GM21515 (cell line): Measurements from ENCODE around the gene VOPP1.
"Not testable (repeated sequence)": the region's sequence is repeated elsewhere in the genome, so short reads cannot be mapped to it uniquely, and the experiment has no call there.

Experiments
- ATAC-seq: cut with Tn5 transposase; IDR thresholded peaks from one replicate; pipeline ENCODE4 v1.9.1; 2021; ENCODE audit not compliant: unreplicated experiment

Gene VOPP1

GRCh38 chr7:55471594-55471993 lies 100.7 kb downstream of the VOPP1 start:
- not testable (repeated sequence) for ATAC-seq

- no peak for ATAC-seq
Measured at GRCh38 chr7:55470261-55470660, 102.0 kb downstream of the VOPP1 start.

GRCh38 chr7:55469721-55470120 lies 102.6 kb downstream of the VOPP1 start:
- ATAC-seq = no peak

DNA sequence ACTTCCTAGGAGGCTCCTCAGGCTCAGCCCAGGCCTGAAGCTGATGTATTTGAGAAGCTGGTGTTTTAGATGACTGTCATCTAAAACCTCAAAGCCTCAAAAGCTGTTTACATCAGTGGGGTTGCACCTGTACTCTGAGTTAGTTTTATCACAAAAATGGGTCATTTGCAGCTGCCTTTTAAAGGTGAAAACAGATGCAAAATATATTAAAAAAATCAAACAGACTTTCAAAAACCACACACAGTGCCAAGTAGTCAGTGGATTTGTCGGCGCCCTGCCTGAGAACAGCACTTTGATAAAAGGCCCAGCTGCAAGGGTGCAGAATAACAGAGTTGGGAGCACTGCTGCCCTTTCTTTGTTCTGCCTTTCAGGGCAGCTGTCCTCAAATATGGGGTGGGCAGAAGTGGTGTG lies 103.0 kb downstream of the VOPP1 start:
- ATAC-seq = no peak

DNA sequence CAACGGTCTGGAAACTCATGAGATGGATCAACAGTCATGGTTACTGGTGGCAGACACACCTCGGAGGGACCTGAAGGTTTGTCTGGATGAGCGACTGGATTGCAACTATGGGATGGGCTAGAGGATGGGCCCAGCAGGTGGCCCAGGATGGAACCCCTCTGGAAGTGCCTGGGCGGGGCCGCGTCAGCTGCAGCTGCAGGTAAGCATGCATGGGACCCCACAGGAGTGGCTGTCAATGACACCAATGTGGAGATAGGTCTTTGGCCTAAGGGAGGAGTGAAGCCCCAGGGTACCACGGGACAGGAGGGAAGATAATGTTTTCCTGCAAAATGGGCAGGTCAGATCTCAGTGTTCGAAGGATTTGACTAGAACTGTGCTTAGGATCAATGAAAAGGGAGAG lies 103.8 kb downstream of the VOPP1 start:
- ATAC-seq = no peak

GRCh38 chr7:55467047-55467593 lies 105.2 kb downstream of the VOPP1 start:
- ATAC-seq = no peak

DNA sequence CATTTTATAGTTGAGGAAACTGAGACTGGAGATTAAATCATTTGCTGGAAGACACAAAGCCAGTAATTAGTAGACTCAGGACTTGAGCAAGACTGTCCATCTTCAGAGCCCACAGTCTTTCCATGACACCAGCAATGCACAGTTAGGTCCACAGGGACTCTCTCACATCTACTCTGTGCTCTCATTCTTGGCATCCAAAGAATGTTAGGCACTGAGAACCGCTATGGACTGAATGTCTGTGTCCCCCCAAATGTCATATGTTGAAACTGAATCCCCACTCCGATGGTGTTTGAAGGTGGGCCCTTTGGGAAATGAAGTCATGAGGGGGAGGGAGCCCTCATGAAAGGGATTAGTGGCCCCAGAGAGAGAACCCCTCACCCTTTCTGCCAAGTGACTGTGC lies 106.6 kb downstream of the VOPP1 start:
- no peak for ATAC-seq

DNA sequence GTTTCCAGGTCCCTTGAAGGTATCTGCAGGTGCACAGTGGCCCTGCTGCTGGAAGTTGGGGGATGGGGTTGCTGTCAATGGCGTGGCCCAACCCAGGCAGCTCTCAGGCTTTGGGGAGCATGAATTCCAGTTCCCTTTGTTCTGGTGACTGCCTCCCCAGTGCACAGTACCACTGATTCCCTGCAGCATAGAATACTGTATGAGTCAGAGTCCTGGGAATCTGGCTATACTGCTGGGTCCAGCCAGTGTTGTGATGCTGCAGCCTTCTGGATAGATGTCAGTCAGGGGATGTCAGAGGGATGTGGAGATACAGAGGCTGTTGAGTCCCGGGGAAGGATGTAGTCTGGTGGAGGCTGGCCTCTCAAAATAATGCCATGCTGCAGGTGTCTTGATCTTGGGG lies 107.9 kb downstream of the VOPP1 start:
- ATAC-seq = no peak

DNA sequence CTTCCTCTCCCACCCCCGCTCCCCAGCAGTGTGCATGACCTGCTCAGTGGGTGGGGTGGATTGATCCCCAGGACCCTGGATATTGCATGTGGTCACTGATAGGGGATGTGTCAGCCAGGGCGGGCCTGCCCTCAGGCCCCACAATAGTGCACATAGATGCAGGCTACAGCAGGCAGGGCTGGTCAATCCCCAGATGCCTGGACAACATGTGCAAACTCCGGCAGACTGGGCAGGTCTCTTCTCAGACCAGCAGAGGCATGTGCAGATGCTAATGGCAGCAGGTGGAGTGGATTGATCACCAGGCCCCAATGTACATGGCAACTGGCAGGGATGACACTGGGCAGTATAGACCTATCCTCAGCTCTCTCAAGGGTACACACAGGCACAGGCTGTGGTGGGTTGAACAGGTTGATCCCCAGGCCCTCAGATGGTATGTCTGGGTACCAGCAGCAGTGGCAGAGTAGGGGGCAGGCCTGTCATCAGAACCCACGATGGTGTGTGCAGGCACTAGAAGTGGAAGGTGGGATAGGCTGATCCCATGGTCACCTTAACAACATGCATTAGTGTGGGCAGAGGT lies 108.5 kb downstream of the VOPP1 start:
- no peak for ATAC-seq

- no peak for ATAC-seq
Measured at GRCh38 chr7:55458351-55458750, 114.0 kb downstream of the VOPP1 start.

GRCh38 chr7:55457801-55458200 lies 114.5 kb downstream of the VOPP1 start:
- ATAC-seq = no peak

DNA sequence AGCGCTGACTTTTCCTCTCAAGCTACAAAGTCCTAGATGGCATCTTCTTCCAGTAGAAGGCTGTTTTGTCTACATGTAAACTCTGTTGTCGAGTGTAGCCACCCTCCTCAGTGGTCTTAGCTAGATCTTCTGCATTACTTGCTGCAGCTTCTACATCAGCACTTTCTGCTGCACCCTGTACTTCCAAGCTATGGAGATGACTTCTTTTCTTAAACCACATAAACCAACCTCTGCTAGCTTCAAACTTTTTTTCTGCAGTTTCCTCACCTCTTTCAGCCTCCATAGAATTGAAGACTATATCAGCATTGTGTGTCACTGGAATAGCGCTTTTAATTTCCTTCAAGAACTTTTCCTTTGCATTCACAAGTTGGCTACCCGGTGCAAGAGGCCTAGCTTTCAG lies 119.3 kb downstream of the VOPP1 start:
- ATAC-seq = no peak

DNA sequence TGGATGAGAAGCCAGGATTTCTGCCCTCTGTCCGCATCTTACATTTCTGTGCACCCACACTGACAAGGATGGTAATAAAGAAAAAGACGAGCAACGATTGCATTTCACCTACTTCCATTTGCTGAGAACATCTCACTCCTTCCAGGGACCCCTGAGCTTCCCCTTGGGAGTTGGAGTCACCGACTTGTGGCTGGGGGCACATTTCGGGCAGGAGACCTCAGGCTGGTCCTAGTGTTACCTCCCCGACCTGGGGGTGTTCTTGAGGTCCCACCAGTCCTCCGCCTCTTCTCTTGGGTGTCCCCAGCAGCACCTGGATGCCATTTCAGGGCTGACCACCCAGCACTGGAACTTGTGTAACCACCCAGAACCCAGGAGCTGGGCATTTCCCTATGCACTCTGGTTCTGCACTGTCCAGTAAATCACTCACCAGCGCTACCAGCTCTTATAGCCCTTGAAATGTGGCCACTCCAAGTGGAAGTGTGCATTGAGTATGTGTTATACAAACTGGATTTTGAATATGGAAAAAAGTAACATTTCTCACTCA lies 122.2 kb downstream of the VOPP1 start:
- ATAC-seq = no peak

GRCh38 chr7:55449205-55449991 lies 122.9 kb downstream of the VOPP1 start:
- ATAC-seq = no peak

GRCh38 chr7:55448526-55448925 lies 123.8 kb downstream of the VOPP1 start:
- ATAC-seq = no peak

- no peak for ATAC-seq
Measured at GRCh38 chr7:55444786-55445185, 127.5 kb downstream of the VOPP1 start.

DNA sequence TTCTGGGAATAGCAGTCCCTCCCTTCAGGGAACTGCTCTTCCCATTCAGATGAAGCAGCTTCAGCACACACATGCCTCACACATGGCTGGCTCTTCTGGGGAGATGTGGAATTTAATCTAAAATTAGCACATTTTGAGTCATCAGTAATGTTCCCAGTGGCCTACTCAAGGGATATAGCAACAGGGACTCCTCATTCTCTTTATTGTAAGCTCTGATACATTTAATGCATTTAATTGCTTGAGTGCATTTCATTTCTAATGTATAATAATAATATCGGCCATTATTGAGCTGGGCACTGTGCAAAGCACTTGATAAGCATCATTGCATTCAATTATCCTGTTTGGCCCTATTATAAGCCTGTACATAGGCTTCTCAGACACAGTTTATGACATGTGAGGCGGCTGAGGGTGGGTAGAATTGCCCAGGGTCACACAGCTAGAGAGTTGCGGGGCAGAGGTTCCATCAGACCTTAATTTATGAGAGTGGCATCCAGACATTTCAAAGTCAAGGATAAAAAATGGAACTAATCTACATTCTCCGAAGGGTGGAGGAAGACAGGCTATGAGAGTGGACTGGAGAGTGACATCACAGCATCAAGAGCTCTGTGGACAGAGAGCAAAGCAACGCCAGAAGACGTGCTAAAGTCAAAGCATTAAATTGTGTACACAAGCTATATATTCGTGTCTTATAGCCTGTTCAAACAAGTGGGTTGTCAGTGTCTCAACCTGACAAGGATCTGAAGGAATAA lies 130.4 kb downstream of the VOPP1 start:
- ATAC-seq = no peak

GRCh38 chr7:55441002-55441401 lies 131.3 kb downstream of the VOPP1 start:
- ATAC-seq = no peak

GRCh38 chr7:55440040-55440690 lies 132.1 kb downstream of the VOPP1 start:
- ATAC-seq = no peak

GRCh38 chr7:55439627-55440026 lies 132.7 kb downstream of the VOPP1 start:
- no peak for ATAC-seq
